ENCODE measurements around the gene PHF13.

PHF13 gene

DNA sequence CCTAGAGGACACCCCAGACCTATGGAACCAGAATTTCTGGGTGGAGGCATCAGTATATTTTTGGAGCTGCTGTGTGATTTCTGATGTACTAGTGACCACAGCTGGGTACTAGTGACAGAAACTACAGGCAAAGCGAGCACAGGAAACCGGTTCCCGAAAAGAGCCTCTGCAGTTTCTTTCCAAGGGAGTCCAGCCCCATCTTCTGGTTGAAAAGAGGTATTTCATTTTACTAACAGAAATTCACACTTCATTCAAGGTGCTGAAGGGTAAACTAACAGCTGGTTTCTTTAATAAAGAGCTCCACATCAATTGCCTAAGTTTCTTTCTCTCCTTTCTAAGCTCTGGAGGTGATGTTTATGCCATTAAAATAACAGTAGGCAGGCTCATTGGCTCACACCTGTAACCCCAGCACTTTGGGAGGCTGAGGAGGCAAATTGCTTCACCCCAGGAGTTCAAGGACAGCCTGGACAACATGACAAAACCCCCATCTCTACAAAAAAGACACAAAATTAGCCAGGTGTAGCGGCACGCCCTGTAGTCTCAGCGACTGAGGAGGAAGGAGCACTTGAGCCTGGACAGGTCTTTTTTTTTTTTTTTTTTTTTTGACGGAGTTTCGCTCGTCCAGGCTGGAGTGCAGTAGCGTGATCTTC, 33.1 kb downstream of the PHF13 start:
- TF ChIP-seq, protein P1, sequence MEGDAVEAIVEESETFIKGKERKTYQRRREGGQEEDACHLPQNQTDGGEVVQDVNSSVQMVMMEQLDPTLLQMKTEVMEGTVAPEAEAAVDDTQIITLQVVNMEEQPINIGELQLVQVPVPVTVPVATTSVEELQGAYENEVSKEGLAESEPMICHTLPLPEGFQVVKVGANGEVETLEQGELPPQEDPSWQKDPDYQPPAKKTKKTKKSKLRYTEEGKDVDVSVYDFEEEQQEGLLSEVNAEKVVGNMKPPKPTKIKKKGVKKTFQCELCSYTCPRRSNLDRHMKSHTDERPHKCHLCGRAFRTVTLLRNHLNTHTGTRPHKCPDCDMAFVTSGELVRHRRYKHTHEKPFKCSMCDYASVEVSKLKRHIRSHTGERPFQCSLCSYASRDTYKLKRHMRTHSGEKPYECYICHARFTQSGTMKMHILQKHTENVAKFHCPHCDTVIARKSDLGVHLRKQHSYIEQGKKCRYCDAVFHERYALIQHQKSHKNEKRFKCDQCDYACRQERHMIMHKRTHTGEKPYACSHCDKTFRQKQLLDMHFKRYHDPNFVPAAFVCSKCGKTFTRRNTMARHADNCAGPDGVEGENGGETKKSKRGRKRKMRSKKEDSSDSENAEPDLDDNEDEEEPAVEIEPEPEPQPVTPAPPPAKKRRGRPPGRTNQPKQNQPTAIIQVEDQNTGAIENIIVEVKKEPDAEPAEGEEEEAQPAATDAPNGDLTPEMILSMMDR (IDR thresholded peaks at IDR 0.05): peak; percentile 68 to 81
- intact Hi-C loops (cut with DNase I; ENCODE audit: low total_unique reads): loop anchor here (5.0 kb wide), 2 partner anchors 99 to 159 kb away; no protein-coding TSS in a partner anchor
- peaks cover 0 to 75% (median 50%) of the 10 kb centered on the region in 3 donors for H3K36me3 ChIP-seq
- no peaks in the 10 kb centered on the region for H3K4me1 ChIP-seq
- H3K27me3 ChIP-seq: no peaks in the 10 kb centered on the region
- no peak overlapping the region for H3K27ac ChIP-seq
- no peak overlapping the region for H3K4me3 ChIP-seq
- DNase-seq: no peak
- H3K9me3 ChIP-seq: no peaks in the 10 kb centered on the region

DNA sequence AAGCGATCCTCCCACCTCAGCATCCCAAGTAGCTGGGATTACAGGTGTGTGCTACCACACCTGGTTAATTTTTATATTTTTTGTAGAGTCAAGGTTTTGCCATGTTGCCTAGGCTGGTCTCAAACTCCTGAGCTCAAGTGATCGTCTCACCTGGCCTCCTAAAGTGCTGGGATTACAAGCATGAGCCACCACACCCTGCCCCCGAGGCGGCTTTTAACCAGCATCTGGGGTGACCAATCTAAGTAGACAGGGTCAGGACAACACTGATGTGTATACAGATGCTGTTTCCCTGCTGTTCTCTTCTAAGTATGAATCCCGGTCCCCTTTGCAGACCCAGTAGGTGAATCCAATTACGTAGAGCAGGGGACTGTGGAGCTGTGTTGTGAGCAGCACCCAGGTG, 35.0 kb downstream of the PHF13 start:
- Histone ChIP-seq H3K4me1 (no peaks in the 10 kb centered on the region), H3K36me3 (peaks cover 15 to 75% (median 52%) of the 10 kb centered on the region in 3 donors), H3K4me3 (no peak overlapping the region), H3K9me3 (no peaks in the 10 kb centered on the region), H3K27me3 (no peaks in the 10 kb centered on the region), H3K27ac (no peak overlapping the region)
- TF ChIP-seq, protein P1 (IDR thresholded peaks at IDR 0.05): no peak
- intact Hi-C loops (cut with DNase I; ENCODE audit: low total_unique reads): loop anchor here (5.0 kb wide), 2 partner anchors 101 to 161 kb away; no protein-coding TSS in a partner anchor
- no peak for DNase-seq

DNA sequence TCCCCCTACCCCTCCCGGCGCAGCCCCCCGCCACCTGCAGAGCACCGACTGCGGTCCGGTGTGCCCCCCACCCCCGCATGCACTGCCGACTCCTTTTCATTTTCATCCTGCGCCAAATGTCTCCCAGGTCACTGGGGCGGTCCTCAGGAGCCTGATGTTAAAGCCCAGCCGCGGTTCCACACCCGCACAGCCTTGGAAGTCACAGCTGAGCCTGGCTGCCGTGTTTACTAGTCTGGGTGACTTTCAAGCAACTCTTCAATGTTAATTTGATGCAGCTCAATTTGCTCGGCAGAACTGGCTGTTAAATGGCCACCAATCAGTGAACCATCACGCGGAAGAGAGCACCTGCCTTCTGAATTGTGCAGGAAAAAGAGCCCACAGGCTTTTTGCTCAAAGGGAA, 38.4 kb downstream of the PHF13 start:
- no peak for DNase-seq
- Histone ChIP-seq H3K4me3 (no peak overlapping the region), H3K4me1 (no peaks in the 10 kb centered on the region), H3K27me3 (no peaks in the 10 kb centered on the region), H3K9me3 (no peaks in the 10 kb centered on the region), H3K36me3 (peaks cover 20 to 59% (median 36%) of the 10 kb centered on the region in 3 donors), H3K27ac (no peak overlapping the region)
- intact Hi-C loops (cut with DNase I; ENCODE audit: low total_unique reads): no loop called here
- TF ChIP-seq, protein P1 (IDR thresholded peaks at IDR 0.05): no peak

DNA sequence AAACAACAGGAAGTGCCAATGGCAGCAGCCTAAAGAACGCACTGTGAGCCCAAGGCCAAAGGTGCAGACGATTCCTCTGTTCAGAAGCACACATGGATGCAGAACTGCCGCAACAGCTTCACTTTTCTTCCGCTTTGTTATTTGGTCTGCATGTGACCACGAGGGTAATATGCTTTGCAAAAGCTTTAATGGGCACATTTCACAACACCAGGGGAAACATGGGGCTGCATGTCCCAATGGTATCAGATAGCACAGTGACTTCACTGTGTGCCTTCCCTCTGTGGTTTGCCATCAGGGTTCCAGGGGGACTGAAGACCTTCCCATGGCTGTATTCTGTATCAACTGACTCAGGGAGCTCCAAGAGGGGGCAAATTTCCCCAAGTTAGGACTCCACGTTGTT, 39.5 kb downstream of the PHF13 start:
- Histone ChIP-seq H3K27me3 (no peaks in the 10 kb centered on the region), H3K4me1 (no peaks in the 10 kb centered on the region), H3K9me3 (no peaks in the 10 kb centered on the region), H3K27ac (no peak overlapping the region), H3K4me3 (no peak overlapping the region), H3K36me3 (peaks cover 20 to 59% (median 39%) of the 10 kb centered on the region in 3 donors)
- no peak for DNase-seq
- intact Hi-C loops (cut with DNase I; ENCODE audit: low total_unique reads): no loop called here
- TF ChIP-seq, protein P1 (IDR thresholded peaks at IDR 0.05): no peak

DNA sequence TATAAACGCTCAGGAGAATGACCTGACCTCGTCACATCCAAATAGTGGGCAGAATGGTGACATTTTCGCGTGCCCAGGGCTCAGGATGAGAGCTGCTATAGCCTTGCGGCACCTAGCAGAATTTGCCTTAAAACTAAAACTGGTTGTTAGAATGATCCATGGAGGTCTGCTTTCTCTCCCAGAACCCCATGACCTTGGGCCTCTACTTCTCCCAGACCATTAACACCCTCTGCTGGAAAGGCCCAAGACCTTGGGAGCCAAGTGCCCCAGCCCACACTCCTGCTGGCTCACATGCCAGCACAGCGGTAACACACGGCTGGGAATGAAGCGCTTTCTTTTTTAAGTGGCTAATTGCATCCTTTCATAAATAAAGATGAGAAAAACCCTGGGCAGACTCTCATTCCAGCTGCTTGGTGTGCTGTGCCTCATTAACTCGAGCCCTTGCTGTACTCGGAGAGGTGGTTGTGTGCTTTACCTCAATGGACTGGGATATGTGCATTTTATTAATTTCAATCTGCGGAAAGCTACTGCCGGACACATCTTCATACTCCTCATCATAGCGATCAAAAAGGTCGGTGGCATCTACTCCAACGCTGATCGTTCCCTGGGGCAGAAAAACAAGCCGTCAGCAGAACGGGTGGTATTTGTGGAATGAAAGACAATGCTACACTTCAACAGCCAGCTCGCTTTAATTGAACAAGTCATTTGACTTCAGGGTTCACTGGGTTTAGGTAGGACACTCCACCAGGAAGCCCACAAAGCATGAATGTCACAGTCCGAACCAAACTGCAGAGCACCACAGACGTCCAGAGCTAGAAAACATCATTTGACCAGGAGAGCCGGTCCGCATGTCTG, 40.1 kb downstream of the PHF13 start:
- intact Hi-C loops (cut with DNase I; ENCODE audit: low total_unique reads): no loop called here
- no peak overlapping the region for H3K27ac ChIP-seq
- no peaks in the 10 kb centered on the region for H3K9me3 ChIP-seq
- no peaks in the 10 kb centered on the region for H3K4me1 ChIP-seq
- no peaks in the 10 kb centered on the region for H3K27me3 ChIP-seq
- no peak overlapping the region for H3K4me3 ChIP-seq
- DNase-seq: no peak
- TF ChIP-seq, protein P1 (IDR thresholded peaks at IDR 0.05): no peak
- H3K36me3 ChIP-seq: peaks cover 20 to 59% (median 39%) of the 10 kb centered on the region in 3 donors

Measured in tibial artery (tissue), 4 donors.